Left ventricle myocardium inferior (tissue), 1 donor: ENCODE results near the gene MAGEE2. TPM values are rescaled to one million over a fixed set of nuclear protein-coding genes. Genes with fewer than 3 reads are reported as not detected.
A peak's percentile ranks its signal among the peaks of the same experiment; 100 is the strongest.
"Not testable (repeated sequence)": the region's sequence is repeated elsewhere in the genome, so short reads cannot be mapped to it uniquely, and the experiment has no call there.

ENCODE experiments used
- DNase-seq: peaks from one replicate; pipeline ENCODE4 v3.0.0-alpha.2; 2020
- H3K27ac ChIP-seq: fragments of 200-600 bp; replicated peaks from 2 replicates; pipeline ENCODE4 v1.8.0; 2021
- H3K27me3 ChIP-seq: fragments of 200-600 bp; 2 replicates; pipeline ENCODE4 v1.8.0; 2021; ENCODE audit warnings: low read depth
- H3K36me3 ChIP-seq: fragments of 200-600 bp; 2 replicates; pipeline ENCODE4 v1.8.0; 2021
- H3K4me1 ChIP-seq: fragments of 200-600 bp; 2 replicates; pipeline ENCODE4 v1.8.0; 2021
- H3K4me3 ChIP-seq: fragments of 200-600 bp; 2 replicates; pipeline ENCODE4 v1.8.0; 2021; ENCODE audit warnings: mild to moderate bottlenecking, moderate library complexity
- H3K9me3 ChIP-seq: fragments of 200-600 bp; replicated peaks from 2 replicates; pipeline ENCODE4 v1.8.0; 2021
- CTCF ChIP-seq: fragments of 200-600 bp; IDR thresholded peaks from 2 replicates; pipeline ENCODE4 v1.8.0; 2021; ENCODE audit warnings: antibody characterized with exemption, mild to moderate bottlenecking, borderline replicate concordance
- intact Hi-C: fragments of 100-400 bp; cut with micrococcal nuclease; formaldehyde crosslinking; loops from one replicate; pipeline ENCODE4 v1.11.0; 2022
- long read RNA-seq: library from polyadenylated mRNA; unstranded; transcript quantifications from one replicate; pipeline ENCODE4 v2.0.0, GENCODE V29; 2021
- total RNA-seq: library from RNA; stranded (reverse); fragmentation: NEBNext Ultra II Directional; extraction: Animal tissue kit (Norgen Biotek cat#: 25700); gene quantifications from one replicate; pipeline ENCODE4 v1.2.1, GENCODE V29; 2021
- donor health status: DM: no; HTN: yes; CAD: no; lungs with severe emphysema.

Gene MAGEE2
- 0.08 TPM for total RNA-seq
- long read RNA-seq = 0 reads

- Histone ChIP-seq H3K27me3 (no peaks in the 10 kb centered on the region), H3K36me3 (no peaks in the 10 kb centered on the region), H3K9me3 (no peaks in the 10 kb centered on the region), H3K4me1 (no peaks in the 10 kb centered on the region), H3K4me3 (peak within 1 kb of the TSS; percentile 58), H3K27ac (no peak within 1 kb of the TSS)
- peak; percentile 19 for DNase-seq
- intact Hi-C loops = no loop called here
- no peak for TF ChIP-seq CTCF
Observed at GRCh38 chrX:75784680-75785491, at the start of gene MAGEE2. Gene MAGEE2 (minus strand): TSS chrX:75785254. CDS start chrX:75785051, 203 bp downstream.

- no peaks in the 10 kb centered on the region for H3K36me3 ChIP-seq
- H3K4me1 ChIP-seq = no peaks in the 10 kb centered on the region
- no peaks in the 10 kb centered on the region for H3K9me3 ChIP-seq
- TF ChIP-seq CTCF = no peak
- DNase-seq = no peak
- no peaks in the 10 kb centered on the region for H3K27me3 ChIP-seq
- no peak overlapping the region for H3K27ac ChIP-seq
- no peak overlapping the region for H3K4me3 ChIP-seq
- intact Hi-C loops = no loop called here
Observed at GRCh38 chrX:75786290-75786689, 1.2 kb upstream of the MAGEE2 start.

GRCh38 chrX:75781611-75782010 is 3.4 kb downstream of the MAGEE2 start:
- H3K9me3 ChIP-seq = no peaks in the 10 kb centered on the region
- H3K4me1 ChIP-seq = no peaks in the 10 kb centered on the region
- no peak overlapping the region for H3K4me3 ChIP-seq
- intact Hi-C loops = no loop called here
- H3K27ac ChIP-seq = no peak overlapping the region
- peak; percentile 29 for DNase-seq
- H3K36me3 ChIP-seq = no peaks in the 10 kb centered on the region
- no peak for TF ChIP-seq CTCF
- no peaks in the 10 kb centered on the region for H3K27me3 ChIP-seq

- H3K9me3 ChIP-seq, H3K27ac ChIP-seq, intact Hi-C loops, H3K27me3 ChIP-seq, DNase-seq, H3K36me3 ChIP-seq, H3K4me3 ChIP-seq, H3K4me1 ChIP-seq: not testable (repeated sequence)
Observed at GRCh38 chrX:75768063-75768462, 17.0 kb downstream of the MAGEE2 start.

GRCh38 chrX:75748431-75748830 is 36.6 kb downstream of the MAGEE2 start:
- H3K36me3 ChIP-seq = no peaks in the 10 kb centered on the region
- no peak overlapping the region for H3K27ac ChIP-seq
- H3K27me3 ChIP-seq = no peaks in the 10 kb centered on the region
- intact Hi-C loops = no loop called here
- no peak for TF ChIP-seq CTCF
- H3K9me3 ChIP-seq = peaks cover 30% of the 10 kb centered on the region
- peaks cover 6% of the 10 kb centered on the region for H3K4me1 ChIP-seq
- H3K4me3 ChIP-seq = no peak overlapping the region
- DNase-seq = no peak

GRCh38 chrX:75746891-75747639 is 38.0 kb downstream of the MAGEE2 start:
- H3K9me3 ChIP-seq = peaks cover 43% of the 10 kb centered on the region
- no peak for TF ChIP-seq CTCF
- peak; percentile 42 for DNase-seq
- intact Hi-C loops = no loop called here
- no peaks in the 10 kb centered on the region for H3K27me3 ChIP-seq
- H3K36me3 ChIP-seq = no peaks in the 10 kb centered on the region
- peak overlapping the region; percentile 70 for H3K27ac ChIP-seq
- H3K4me1 ChIP-seq = peaks cover 6% of the 10 kb centered on the region
- peak overlapping the region; percentile 67 for H3K4me3 ChIP-seq
